ENCODE measurements around the gene BRINP1. TPM values are rescaled to one million over a fixed set of nuclear protein-coding genes. Genes with fewer than 3 reads are reported as not detected.

The BRINP1 gene
- total RNA-seq, 2 experiments from 2014 or later = not detected

GRCh38 chr9:119284587-119285337 lies 84.5 kb downstream of the BRINP1 start:
- DNase-seq (ENCODE audit: low spot score) = no peak
- ChIA-PET CTCF (ENCODE audit: unreplicated experiment) (no interaction called here), POLR2A (interaction anchor here (0.6 kb wide), 1 partner anchor 149 kb away, joined by 3 read pairs; no protein-coding TSS in a partner anchor)
- Histone ChIP-seq H3K9me2 (ENCODE audit: insufficient read depth, low read length) (no peaks in the 10 kb centered on the region), H3K79me2 (ENCODE audit: insufficient read depth, low read depth, low read length) (no peaks in the 10 kb centered on the region), H3K36me3 (ENCODE audit: insufficient read depth, low read length) (no peaks in the 10 kb centered on the region), H3K9me3 (ENCODE audit: low read length) (no peaks in the 10 kb centered on the region), H3K4me3 (ENCODE audit: low read depth, low read length, poor library complexity, severe bottlenecking) (no peak overlapping the region), H3K27ac (ENCODE audit: low read depth, low read length, poor library complexity, severe bottlenecking) (no peak overlapping the region), H2AFZ (ENCODE audit: low read length) (no peak overlapping the region), H3K4me1 (ENCODE audit: insufficient read depth, low read length, poor library complexity, severe bottlenecking) (no peaks in the 10 kb centered on the region), H4K20me1 (ENCODE audit: insufficient read depth, low read length) (no peaks in the 10 kb centered on the region), H3K4me2 (ENCODE audit: low read length) (no peak overlapping the region)
- no peak for TF ChIP-seq EZH2phosphoT487 (IDR thresholded peaks at IDR 0.05; ENCODE audit: borderline replicate concordance, low read depth, low read length)
- TF ChIP-seq CTCF (conservative IDR thresholded peaks at IDR 0.05; ENCODE audit: low read length) = no peak
- no TSS peak for BruUV-seq (replicated peaks)
- intact Hi-C loops (cut with micrococcal nuclease; ENCODE audit: unreplicated experiment) = loop anchor here (10.0 kb wide), 1 partner anchor 1640 kb away; no protein-coding TSS in a partner anchor

- Histone ChIP-seq H3K36me3 (ENCODE audit: insufficient read depth, low read length) (no peaks in the 10 kb centered on the region), H3K27ac (ENCODE audit: low read depth, low read length, poor library complexity, severe bottlenecking) (no peak overlapping the region), H3K9me2 (ENCODE audit: insufficient read depth, low read length) (no peaks in the 10 kb centered on the region), H3K4me2 (ENCODE audit: low read length) (no peak overlapping the region), H3K79me2 (ENCODE audit: insufficient read depth, low read depth, low read length) (no peaks in the 10 kb centered on the region), H3K4me3 (ENCODE audit: low read depth, low read length, poor library complexity, severe bottlenecking) (no peak overlapping the region), H4K20me1 (ENCODE audit: insufficient read depth, low read length) (no peaks in the 10 kb centered on the region), H2AFZ (ENCODE audit: low read length) (no peak overlapping the region), H3K4me1 (ENCODE audit: insufficient read depth, low read length, poor library complexity, severe bottlenecking) (no peaks in the 10 kb centered on the region), H3K9me3 (ENCODE audit: low read length) (no peaks in the 10 kb centered on the region)
- ChIA-PET POLR2A (interaction anchor here (0.6 kb wide), 1 partner anchor 148 kb away, joined by 3 read pairs; no protein-coding TSS in a partner anchor), CTCF (ENCODE audit: unreplicated experiment) (no interaction called here)
- intact Hi-C loops (cut with micrococcal nuclease; ENCODE audit: unreplicated experiment) = loop anchor here (10.0 kb wide), 1 partner anchor 1639 kb away; no protein-coding TSS in a partner anchor
- DNase-seq (ENCODE audit: low spot score) = no peak
- BruUV-seq (replicated peaks) = no TSS peak
- TF ChIP-seq EZH2phosphoT487 (IDR thresholded peaks at IDR 0.05; ENCODE audit: borderline replicate concordance, low read depth, low read length) (no peak), CTCF (conservative IDR thresholded peaks at IDR 0.05; ENCODE audit: low read length) (peak; percentile 48)
Measured at GRCh38 chr9:119284118-119284517, 85.1 kb downstream of the BRINP1 start.

Measured in OCI-LY7 (cell line).